Measurements from ENCODE around the gene SCIN. TPM values are rescaled to one million over a fixed set of nuclear protein-coding genes. Genes with fewer than 3 reads are reported as not detected.

SCIN gene
- total and polyA plus RNA-seq, 2 of the 8 experiments (the other 6 are each of a cell fraction or from before 2014, with no cell fraction given): 0.47 to 1.9 TPM

DNA sequence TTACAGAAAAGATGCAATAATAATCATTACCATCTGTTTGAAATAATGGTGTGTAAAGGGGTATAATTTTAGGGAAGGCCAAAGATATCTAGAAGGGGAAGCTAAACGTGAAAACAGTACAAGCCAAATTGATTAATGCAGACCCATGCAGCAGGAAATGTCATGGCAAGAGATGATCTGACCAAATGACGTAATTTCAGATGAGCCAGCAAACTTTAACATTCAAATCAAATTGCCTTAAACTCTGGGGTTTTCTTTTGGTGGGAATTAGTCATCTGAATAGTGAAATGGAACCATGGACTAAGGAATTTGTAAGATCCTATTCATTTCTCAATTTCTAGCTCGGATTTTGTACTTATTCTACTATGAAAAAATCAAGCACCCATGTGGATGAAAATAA is 21.4 kb upstream of the SCIN start (continued):
- TF ChIP-seq, protein P1, sequence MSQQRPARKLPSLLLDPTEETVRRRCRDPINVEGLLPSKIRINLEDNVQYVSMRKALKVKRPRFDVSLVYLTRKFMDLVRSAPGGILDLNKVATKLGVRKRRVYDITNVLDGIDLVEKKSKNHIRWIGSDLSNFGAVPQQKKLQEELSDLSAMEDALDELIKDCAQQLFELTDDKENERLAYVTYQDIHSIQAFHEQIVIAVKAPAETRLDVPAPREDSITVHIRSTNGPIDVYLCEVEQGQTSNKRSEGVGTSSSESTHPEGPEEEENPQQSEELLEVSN (IDR thresholded peaks at IDR 0.05): no peak
- TF ChIP-seq, protein P2, sequence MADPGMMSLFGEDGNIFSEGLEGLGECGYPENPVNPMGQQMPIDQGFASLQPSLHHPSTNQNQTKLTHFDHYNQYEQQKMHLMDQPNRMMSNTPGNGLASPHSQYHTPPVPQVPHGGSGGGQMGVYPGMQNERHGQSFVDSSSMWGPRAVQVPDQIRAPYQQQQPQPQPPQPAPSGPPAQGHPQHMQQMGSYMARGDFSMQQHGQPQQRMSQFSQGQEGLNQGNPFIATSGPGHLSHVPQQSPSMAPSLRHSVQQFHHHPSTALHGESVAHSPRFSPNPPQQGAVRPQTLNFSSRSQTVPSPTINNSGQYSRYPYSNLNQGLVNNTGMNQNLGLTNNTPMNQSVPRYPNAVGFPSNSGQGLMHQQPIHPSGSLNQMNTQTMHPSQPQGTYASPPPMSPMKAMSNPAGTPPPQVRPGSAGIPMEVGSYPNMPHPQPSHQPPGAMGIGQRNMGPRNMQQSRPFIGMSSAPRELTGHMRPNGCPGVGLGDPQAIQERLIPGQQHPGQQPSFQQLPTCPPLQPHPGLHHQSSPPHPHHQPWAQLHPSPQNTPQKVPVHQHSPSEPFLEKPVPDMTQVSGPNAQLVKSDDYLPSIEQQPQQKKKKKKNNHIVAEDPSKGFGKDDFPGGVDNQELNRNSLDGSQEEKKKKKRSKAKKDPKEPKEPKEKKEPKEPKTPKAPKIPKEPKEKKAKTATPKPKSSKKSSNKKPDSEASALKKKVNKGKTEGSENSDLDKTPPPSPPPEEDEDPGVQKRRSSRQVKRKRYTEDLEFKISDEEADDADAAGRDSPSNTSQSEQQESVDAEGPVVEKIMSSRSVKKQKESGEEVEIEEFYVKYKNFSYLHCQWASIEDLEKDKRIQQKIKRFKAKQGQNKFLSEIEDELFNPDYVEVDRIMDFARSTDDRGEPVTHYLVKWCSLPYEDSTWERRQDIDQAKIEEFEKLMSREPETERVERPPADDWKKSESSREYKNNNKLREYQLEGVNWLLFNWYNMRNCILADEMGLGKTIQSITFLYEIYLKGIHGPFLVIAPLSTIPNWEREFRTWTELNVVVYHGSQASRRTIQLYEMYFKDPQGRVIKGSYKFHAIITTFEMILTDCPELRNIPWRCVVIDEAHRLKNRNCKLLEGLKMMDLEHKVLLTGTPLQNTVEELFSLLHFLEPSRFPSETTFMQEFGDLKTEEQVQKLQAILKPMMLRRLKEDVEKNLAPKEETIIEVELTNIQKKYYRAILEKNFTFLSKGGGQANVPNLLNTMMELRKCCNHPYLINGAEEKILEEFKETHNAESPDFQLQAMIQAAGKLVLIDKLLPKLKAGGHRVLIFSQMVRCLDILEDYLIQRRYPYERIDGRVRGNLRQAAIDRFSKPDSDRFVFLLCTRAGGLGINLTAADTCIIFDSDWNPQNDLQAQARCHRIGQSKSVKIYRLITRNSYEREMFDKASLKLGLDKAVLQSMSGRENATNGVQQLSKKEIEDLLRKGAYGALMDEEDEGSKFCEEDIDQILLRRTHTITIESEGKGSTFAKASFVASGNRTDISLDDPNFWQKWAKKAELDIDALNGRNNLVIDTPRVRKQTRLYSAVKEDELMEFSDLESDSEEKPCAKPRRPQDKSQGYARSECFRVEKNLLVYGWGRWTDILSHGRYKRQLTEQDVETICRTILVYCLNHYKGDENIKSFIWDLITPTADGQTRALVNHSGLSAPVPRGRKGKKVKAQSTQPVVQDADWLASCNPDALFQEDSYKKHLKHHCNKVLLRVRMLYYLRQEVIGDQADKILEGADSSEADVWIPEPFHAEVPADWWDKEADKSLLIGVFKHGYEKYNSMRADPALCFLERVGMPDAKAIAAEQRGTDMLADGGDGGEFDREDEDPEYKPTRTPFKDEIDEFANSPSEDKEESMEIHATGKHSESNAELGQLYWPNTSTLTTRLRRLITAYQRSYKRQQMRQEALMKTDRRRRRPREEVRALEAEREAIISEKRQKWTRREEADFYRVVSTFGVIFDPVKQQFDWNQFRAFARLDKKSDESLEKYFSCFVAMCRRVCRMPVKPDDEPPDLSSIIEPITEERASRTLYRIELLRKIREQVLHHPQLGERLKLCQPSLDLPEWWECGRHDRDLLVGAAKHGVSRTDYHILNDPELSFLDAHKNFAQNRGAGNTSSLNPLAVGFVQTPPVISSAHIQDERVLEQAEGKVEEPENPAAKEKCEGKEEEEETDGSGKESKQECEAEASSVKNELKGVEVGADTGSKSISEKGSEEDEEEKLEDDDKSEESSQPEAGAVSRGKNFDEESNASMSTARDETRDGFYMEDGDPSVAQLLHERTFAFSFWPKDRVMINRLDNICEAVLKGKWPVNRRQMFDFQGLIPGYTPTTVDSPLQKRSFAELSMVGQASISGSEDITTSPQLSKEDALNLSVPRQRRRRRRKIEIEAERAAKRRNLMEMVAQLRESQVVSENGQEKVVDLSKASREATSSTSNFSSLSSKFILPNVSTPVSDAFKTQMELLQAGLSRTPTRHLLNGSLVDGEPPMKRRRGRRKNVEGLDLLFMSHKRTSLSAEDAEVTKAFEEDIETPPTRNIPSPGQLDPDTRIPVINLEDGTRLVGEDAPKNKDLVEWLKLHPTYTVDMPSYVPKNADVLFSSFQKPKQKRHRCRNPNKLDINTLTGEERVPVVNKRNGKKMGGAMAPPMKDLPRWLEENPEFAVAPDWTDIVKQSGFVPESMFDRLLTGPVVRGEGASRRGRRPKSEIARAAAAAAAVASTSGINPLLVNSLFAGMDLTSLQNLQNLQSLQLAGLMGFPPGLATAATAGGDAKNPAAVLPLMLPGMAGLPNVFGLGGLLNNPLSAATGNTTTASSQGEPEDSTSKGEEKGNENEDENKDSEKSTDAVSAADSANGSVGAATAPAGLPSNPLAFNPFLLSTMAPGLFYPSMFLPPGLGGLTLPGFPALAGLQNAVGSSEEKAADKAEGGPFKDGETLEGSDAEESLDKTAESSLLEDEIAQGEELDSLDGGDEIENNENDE (IDR thresholded peaks at IDR 0.05; ENCODE audit: insufficient replicate concordance, low read length): no peak
- TF ChIP-seq POLR2AphosphoS5 (IDR thresholded peaks at IDR 0.05; ENCODE audit: low read depth, low read length) (no peak), BRCA1 (IDR thresholded peaks at IDR 0.05; ENCODE audit: low read depth, low read length) (no peak), NANOG (IDR thresholded peaks at IDR 0.05; ENCODE audit: insufficient read depth, low read depth, low read length, poor library complexity, severe bottlenecking) (no peak), TEAD4 (IDR thresholded peaks at IDR 0.05; ENCODE audit: low read depth, low read length) (no peak), TAF1 (IDR thresholded peaks at IDR 0.05; ENCODE audit: low read depth, low read length) (no peak)
